NCI-H524 treated with DMSO at 0.1 percent for 48 hours (cell line): Measurements from ENCODE around the gene MACROD2.

Experiments
- DNase-seq: peaks from one replicate; lab custom pipeline; 2025; lab: John Stamatoyannopoulos, UW

The MACROD2 gene

DNA sequence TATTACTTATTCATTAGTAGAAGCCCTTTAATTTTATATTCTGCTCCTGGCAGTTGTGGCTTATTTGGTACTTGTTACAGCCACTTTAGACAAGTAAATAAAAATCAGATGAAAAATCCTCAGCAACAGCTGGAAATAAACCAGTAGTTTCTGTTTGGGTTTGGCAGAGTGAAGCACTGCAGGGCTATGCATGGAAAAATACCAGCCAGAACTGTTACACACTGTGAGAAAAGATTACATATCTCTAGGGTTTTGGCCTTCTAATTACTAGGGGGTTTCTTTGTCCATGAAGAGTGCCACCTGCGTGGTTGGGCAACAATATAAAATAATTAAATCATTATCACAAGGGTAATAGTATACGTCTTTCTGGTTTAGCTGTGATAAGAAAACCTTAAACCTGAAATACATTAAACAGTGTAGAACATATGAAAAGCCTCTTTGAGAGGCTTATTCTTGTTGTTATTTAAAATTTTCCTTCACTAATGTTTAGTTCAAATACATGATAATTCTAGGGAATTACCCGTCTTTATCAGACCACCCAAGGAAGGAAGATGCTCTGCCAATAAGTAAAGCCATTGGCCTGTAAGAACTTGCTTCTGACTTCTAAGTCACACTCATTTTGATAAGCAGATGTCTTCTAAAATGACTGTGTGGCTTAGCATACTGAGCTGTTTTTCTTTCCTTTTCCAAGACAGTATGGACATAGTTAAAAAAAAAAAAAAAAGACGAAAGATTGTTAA is 662.1 kb downstream of the MACROD2 start:
- DNase-seq = no peak

DNA sequence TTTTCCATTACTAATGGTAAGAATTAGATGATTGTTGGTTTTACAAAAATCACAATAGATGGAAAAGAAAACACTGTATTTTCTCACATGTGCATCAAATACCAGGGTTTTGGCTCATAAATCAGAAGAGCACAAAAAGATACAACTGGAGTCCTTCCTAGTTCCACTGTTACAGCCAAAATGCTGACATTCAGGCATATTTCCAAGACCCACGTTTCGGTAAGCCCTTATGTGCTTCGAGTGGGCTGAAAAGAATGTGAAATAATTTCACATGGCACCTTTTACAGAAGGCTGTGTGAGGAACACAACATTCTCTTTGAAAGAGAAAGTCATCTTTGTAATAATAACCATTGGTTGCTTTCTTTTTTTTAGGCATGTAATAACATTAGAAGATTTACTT is 668.8 kb downstream of the MACROD2 start:
- DNase-seq = no peak

DNA sequence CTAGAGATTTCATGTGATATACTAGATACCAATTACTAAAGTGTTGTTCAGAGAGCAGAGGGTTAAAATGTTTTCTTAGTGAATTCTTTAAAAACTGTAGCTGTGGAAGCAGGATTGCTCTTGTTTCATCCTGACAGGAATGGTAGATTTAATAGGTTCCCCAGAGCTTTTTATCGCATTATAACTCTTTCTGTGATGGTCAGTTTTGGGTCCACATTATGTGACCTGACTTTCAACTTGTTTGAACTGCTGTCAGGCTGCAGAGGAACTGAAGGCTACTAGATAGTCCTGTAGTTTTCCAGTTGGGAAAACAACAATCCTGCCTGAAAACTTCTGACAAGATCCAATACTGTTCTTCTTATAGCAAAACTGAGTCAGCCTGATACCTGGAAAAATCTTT is 671.4 kb downstream of the MACROD2 start:
- DNase-seq = no peak

DNA sequence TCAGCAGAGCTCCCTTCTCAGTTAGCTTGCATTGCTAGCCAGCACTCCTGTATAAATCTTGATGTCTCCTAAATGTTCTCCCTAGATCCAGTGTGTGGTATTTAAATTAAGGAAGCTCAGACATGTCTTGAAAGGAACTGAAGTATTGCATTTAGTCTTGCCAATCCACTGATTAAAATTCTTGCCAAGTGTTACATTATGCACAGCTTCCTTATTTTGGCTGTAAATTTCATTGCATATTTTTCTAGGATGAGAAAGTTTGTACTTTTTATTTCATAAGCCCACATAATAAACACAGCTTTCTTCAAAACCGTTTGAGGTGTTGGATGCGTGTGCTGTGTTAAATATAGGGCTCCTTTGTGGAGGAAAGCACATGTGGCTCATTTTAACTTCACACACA is 671.9 kb downstream of the MACROD2 start:
- DNase-seq = no peak

DNA sequence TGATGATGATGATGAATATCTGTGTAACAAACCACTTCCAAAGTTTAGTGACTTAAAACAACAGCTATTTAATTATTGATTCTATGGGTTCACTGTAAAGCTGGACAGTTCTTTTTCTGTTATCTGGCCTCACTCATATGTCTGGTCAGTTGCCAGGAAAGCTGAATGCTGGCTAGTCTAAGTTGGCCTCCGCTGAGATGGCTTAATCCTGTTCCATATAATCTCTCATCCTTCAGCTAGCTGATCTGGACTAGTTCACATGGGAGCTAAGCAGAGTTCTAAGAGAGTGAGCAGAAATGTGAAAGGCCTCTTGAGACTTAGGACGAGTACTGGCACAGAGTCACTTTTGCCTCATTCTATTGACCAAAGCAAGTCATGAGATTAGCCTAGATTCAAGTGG is 676.8 kb downstream of the MACROD2 start:
- peak; percentile 11 for DNase-seq

DNA sequence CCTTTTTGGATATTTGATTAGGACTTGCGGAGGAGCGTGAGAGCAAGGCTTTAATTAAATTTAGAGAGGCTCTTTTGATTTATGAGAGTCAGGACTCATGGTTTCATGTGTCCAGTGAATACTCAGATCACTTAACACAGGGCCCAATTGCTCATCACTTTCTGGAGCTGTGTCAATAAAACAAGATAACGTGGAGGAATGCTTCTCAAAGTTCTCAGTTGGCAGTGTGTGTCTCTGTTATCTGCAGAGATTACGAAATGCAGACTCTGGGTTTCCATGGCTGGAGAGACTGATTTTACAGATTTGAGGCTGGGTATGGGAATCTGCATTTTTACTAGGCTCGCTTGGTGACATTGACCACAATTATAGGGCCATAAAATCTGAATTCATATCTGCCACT is 677.8 kb downstream of the MACROD2 start:
- no peak for DNase-seq

DNA sequence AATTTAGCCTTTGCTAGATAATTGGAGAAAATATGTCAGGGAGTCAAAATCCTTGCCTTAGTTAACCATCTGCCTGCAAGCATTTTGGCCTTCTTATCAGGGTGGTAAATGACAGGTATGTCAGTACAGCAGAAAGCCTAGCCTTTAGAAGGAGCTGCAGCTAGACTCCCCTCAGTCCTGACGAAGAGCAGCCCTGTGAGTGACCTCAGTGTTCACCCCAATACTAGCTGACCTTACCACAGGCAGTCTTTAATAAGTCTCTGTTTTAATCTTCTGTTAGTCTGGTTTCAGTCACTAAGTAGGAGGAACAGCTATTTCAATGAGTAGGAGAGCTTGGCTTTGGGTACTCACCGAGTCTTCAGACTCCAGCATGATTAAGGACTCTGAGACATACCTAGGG is 682.1 kb downstream of the MACROD2 start:
- DNase-seq = no peak

DNA sequence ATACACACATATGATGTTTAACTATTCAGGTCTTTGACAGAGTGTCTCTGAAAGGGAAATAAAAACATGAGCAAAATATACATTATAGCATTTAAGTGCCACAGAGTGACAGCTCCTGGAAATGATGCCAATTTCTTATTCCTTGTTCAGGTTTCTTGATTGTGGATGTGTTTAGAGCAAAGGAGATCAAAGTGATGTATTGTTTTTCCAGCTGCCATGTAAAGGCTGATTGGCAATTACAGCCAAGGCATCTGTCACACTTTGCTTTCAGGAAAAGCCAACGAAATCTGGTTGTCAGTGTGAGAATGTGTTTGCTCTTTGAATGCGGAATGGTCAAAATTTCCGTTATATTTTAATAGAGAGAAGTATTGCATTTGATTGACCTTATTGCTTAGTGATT is 689.9 kb downstream of the MACROD2 start:
- no peak for DNase-seq

DNA sequence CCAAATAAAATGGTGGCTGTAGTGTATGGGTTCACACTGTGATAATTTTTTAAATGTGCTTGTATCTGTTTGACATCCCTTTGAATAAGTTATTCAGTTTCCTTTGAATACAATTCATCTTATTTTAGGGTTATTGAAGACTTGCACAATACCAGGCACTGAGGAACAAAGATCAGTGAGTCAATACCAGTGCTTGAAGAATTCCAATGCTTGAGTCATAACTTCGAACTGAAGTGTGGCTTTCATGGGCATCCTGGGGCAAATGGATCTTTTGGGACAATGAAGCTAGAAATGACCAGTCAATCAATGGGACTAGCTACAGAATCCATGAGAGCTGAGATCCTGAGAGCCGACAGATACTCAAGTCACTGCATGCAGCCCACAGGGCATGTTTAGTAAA is 692.0 kb downstream of the MACROD2 start:
- no peak for DNase-seq

DNA sequence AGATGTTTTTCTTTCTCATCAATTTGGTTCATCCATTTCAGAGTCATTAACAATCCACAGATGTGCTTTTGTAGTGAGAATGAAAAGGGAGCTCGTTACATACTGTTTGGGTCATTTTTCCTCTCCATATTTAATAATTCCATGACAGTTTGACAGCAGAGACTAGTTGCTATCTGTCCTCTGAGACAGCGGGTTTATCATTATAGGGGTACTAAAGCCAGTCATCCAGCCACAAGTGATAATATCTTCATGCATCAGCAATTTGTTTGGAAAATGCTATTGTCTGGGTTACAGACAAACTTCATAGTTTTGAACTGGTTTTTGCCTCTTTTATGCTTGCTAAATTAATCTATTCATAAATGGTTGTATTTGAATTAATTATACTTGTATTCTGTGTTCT is 692.7 kb downstream of the MACROD2 start:
- DNase-seq = no peak

DNA sequence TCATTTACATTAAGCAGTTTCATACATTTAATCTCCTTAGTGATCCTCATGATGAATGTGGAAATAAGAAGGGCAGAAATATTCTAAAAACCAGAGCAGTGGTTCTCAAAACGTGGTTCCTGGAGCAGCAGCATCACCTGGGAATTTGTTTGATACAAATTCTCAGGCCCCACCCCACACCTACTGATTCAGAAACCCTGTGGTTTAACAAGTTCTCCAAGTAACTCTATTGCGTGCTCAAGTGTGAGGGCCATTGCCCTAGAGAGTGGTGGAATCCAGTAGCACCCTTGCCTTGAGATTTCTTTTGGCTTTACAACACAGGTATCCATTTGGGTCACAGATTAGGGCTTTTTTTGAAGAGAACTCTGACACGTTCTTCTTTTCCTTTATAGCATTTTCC is 696.7 kb downstream of the MACROD2 start:
- no peak for DNase-seq

DNA sequence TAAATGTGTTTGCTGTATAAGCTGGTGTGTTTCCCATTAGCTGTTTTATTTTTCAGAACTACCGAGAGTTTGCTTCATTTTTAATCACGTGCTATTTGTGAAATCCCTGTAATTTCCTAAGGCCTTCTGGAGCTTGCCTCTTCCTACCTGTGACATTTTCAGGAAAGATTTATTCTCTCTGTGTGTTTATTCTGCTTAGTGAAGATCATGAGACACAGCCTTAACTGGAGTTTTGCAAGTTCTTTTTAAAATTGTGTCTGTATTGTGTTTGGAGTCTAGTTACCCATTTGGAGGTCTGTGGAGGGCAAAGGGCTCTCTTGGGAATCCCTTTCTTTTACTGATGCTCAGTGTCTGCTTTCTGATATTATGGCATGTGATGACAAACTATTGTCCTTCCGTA is 701.2 kb downstream of the MACROD2 start:
- no peak for DNase-seq

DNA sequence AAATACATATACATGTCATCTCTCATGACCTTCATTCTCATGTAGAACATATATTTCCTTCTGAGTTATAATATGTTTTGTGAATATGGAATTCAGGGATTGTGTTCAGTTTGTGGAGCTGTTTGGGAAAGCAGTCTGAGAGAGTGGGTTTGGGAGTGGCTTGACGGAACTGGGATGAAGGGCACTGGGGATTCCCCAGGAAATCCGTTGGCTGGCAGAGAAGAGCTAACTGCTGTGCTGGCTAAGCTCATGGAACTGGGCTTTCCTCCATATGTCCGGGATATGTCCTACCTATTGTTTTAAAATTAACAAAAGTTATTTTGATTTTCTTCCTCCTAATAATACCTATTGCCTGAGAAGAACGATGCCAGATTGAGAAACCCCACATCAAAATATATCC is 701.6 kb downstream of the MACROD2 start:
- no peak for DNase-seq

DNA sequence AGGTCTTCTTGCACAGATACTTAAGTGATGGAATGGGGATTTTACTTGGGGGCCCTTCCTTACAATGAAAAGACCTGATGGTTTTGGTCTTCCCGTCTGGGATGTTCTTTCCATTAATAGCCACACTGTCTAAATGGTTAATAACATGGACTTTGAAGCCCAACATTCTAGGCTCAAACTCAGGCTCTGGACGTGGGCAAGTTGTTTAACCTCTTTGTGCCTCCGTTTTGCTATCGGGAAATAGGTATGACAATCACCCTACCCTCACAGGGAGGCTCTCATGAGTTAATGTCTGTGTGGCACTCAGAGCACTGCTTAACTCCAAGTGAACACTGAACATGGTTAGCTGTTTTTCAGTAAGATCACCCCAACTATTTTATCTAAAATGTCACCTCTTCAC is 702.8 kb downstream of the MACROD2 start:
- no peak for DNase-seq

DNA sequence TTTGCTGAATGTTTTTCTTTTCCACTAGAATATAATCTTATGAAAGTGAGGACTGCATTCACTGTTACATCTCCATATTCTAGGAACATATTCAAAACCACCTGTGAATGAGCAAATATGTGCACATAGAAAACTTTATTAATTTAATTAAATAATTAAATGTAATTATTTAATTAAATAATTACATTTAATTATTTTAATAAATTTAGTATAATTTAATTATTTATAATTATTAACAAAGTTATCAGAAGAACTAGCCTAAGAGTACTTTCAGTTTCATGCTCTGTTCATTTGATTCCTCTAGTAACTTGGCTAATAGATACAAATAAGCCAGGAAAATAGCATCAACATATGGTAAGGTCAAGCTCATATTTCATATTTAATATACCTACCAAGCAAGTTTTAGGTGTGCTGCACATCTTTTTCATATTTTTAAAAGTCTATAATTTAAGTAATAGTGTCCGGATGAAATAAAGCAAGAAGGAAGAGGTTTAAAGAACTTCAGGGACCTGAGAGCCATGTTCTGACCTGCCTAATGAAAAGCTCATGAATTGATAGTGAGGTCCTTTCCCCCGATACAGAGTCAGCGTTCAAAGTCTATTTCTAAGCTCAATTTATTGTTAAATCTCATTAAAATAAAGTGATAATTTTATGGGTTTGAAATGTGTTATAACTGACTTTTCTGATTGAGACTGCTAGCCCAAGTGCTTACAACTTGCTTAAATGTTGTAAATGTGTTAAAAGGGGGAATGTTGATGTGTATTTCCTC is 703.5 kb downstream of the MACROD2 start:
- no peak for DNase-seq

DNA sequence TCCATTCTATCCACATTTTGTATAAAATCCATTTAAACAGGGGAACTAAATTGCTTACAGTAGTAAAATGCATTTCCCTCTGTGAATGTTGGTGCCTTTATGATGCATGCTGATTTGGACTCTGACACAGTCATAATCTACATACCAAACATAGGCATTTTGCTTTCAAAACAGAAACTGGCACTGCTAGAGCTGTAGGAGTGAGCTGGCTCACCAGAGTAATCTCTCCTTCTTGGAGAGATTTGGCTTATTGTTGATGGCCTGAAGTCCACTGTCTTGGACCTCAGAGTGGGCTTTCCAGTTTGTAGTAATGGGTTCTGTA is 705.3 kb downstream of the MACROD2 start:
- no peak for DNase-seq

DNA sequence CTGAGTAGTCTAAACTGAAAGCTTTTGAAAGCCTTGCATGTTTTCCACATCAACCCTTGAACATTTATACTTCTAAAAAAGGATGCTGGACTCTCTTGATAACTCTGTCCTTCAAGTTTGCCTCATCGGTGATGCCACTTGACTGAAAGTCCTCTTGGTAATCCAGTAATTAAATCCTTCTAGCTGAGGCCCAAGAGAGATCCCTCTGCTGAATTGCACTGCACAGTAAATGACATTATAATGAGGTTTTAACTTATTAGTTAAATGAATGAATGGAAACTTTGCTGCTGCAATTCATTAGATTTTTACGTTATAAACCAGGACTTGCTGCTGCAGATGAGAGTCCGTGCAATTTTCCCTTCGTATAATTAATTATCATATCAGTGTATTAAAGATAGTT is 706.0 kb downstream of the MACROD2 start:
- no peak for DNase-seq

DNA sequence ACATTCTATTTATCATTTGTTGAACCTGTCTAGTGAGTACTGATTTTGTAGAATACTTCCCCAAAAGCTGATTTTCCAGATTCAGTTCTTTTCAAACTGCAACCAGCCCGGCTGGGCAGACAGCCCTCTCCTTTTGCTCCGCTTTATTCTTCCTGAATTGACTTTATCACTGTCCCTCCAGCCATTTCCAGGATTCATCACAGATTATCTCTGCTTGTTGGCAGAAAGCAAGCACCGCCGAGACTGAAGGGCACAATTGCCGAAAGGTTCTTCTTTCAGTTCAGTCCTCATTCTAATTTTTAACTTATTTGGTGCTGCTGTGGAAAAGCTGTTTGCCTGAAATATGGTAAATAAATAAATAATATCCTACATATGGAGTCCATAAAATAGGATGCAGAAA is 711.2 kb downstream of the MACROD2 start:
- no peak for DNase-seq

DNA sequence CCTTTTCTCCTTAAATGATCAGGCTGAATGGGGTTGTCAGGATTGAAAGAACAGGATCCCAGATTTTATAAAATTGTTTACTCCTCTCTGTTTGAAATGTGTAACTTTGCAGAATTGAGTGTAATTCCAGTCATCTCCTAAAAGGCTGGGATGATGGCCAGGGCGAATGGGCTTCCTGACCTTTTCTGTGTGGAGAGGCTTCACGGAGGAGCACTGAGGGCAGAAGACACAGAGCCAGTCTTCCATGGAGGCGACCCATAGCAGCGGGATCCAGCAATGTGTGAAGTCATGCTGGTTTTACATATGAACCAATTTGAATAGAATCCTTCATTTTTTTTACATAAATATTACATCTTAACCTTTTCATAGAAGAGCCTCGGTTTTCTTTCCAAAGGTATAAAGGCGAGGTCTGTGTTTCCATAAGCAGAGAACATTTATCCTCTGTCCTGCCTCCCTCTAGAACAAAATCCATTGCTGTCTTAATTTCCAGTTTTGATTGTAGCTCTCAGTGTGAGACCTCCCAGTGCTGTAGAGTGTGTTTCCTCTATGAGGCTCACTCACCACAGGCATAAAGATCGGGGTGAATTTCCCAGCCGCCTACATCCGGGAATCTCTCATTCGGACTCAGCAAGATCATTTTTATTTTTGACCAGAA is 711.8 kb downstream of the MACROD2 start:
- DNase-seq = no peak

DNA sequence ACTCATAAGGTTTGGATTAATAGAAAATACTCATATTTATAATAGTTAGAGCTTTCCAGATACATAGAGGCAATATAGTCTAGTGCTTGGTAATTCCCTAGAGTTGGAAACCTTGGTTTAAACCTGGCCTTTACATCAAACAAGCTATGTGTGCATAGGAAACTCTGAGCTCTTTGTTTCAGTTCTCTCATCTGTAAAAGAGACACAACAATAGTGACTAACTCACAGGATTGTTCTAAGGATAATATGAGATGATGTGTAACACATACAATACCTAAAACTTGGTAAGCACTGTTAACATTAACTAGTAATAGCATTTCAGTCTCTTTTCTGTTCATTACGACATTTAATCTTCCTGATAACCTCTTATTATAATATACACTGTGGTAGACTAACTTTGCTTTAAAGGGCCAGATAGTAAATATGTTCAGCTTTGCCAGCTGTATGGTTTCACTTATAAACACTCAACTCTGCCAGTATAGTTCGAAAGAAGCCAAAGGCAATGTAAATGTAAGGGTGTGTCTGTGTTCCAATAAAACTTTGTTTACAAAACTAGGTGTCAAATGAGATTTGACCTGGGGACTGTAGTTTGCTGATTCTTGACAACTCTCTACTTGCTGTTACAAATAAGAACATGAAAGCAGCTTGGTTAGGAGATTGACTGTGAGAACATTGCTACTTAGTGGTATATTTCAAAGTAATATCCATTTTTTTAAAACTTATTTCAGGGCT is 712.7 kb downstream of the MACROD2 start:
- DNase-seq = no peak

DNA sequence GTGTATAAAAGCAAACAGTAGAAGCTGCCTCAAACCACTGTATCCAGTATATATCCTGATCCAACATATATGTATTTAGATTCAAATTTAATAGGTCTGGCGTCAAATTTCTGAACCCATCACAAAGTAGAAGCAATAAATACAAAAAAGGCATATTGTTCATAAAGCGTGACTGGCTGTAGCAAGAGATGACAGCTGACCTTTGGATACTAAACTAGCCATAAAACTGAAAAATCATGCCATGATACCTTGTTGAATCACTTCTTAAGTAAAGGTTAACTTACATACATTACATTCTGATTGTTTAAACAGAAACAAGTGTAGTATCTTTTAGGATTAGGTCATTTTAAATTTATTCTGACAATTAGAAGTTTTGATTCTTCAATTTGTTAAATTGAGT is 714.1 kb downstream of the MACROD2 start:
- no peak for DNase-seq

DNA sequence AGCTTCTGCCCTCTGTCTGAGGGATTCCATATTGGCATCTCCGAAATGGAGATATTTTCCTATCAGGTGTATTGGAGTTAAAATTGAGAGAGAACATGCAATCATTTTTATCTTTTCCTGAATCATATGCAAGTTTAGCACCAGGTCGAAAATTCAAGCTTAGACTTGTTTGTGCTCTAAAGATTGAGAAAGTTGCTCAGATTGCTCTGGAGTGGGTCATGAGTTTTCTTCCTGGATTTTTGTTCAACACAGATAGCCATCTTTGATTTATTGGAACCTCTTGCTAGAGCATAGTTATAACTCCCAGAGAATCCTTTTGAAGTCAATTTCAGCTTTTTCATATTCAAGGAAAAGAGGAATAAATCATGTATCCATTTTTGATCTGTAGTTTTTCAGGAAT is 715.6 kb downstream of the MACROD2 start:
- no peak for DNase-seq

DNA sequence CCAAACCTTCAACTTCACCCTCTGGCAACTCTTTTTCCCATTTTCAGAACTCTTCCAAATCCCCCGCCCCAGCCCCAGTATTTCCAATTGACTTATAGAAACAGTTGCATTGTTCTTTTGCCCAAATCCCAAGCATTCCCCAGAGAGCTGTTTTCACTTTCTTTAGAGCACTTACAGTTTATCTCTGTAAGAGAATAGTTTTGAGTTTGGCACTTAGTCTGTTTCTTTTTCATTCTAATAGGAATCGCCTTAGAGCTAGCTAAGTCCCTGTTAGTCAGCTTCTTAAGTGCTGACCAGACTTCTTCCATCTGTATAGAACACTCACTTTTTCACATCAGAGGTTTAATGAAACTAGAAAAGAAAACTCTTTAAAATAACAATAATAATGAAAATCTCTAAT is 716.3 kb downstream of the MACROD2 start:
- no peak for DNase-seq
